HepG2 (cell line): ENCODE data around the gene CUEDC2. TPM values are rescaled to one million over a fixed set of nuclear protein-coding genes. Genes with fewer than 3 reads are reported as not detected.

Experiments used
- ARID5B ChIP-seq: IDR thresholded peaks from 2 replicates; pipeline ENCODE4 v1.4.0; 2020; ENCODE audit warnings: mild to moderate bottlenecking, missing genetic modification reagents
- CSRNP2 ChIP-seq: sonication (generic); formaldehyde crosslinking; conservative IDR thresholded peaks from 2 replicates; pipeline ENCODE4 v1.8.0; 2022; ENCODE audit warnings: low read depth, missing genetic modification reagents
- GATAD2A ChIP-seq: IDR thresholded peaks from 2 replicates; pipeline ENCODE4 v1.6.1; 2016
- HNRNPLL ChIP-seq: fragments of 200-400 bp; formaldehyde crosslinking; IDR thresholded peaks from 2 replicates; pipeline ENCODE4 v1.6.1; 2017; ENCODE audit warnings: mild to moderate bottlenecking, low read depth, low read length; ENCODE audit not compliant: poor library complexity, severe bottlenecking
- KLF15 ChIP-seq: sonication (generic); formaldehyde crosslinking; IDR thresholded peaks from 2 replicates; pipeline ENCODE4 v1.8.1; 2023; ENCODE audit warnings: borderline replicate concordance, mild to moderate bottlenecking, inconsistent platforms, missing genetic modification reagents, mixed read lengths
- MAFF ChIP-seq: IDR thresholded peaks from 2 replicates; pipeline ENCODE4 v1.6.1; 2011; ENCODE audit warnings: low read depth, low read length, improper control_type of control experiment
- MXD1 ChIP-seq: sonication (generic); formaldehyde crosslinking; IDR thresholded peaks from 2 replicates; pipeline ENCODE4 v1.4.0; 2020; ENCODE audit warnings: mild to moderate bottlenecking, missing genetic modification reagents
- NFIB ChIP-seq: sonication (generic); formaldehyde crosslinking; IDR thresholded peaks from 2 replicates; pipeline ENCODE4 v1.9.0; 2021; ENCODE audit warnings: missing genetic modification reagents, mild to moderate bottlenecking, borderline replicate concordance
- SOX5 ChIP-seq: IDR thresholded peaks from 2 replicates; pipeline ENCODE4 v1.6.1; 2016; ENCODE audit warnings: borderline replicate concordance
- SRSF1 ChIP-seq: fragments of 200-400 bp; formaldehyde crosslinking; optimal IDR thresholded peaks from 2 replicates; pipeline ENCODE3; 2017; ENCODE audit warnings: mild to moderate bottlenecking, low read depth, low read length, moderate library complexity
- TFDP2 ChIP-seq: sonication (generic); formaldehyde crosslinking; IDR thresholded peaks from 2 replicates; pipeline ENCODE4 v1.4.0; 2020; ENCODE audit warnings: missing genetic modification reagents
- TOE1 ChIP-seq: sonication (generic); formaldehyde crosslinking; IDR thresholded peaks from 2 replicates; pipeline ENCODE4 v1.4.0; 2020; ENCODE audit warnings: mild to moderate bottlenecking, missing genetic modification reagents
- XRCC5 ChIP-seq: fragments of 200-400 bp; formaldehyde crosslinking; optimal IDR thresholded peaks from 2 replicates; pipeline ENCODE3; 2017; ENCODE audit warnings: mild to moderate bottlenecking, low read length
- ZBTB25 ChIP-seq: IDR thresholded peaks from 2 replicates; pipeline ENCODE4 v1.6.1; 2018; ENCODE audit warnings: missing genetic modification reagents
- ZNF337 ChIP-seq: sonication (generic); formaldehyde crosslinking; IDR thresholded peaks from 2 replicates; pipeline ENCODE4 v1.5.1; 2020; ENCODE audit warnings: missing genetic modification reagents, low read depth, mild to moderate bottlenecking, borderline replicate concordance
- ZNF512B ChIP-seq: sonication (generic); formaldehyde crosslinking; IDR thresholded peaks from 2 replicates; pipeline ENCODE4 v1.5.1; 2020; ENCODE audit warnings: missing genetic modification reagents, mild to moderate bottlenecking, borderline replicate concordance
- ZNF576 ChIP-seq: sonication (generic); formaldehyde crosslinking; IDR thresholded peaks from 2 replicates; pipeline ENCODE4 v1.4.0; 2020; ENCODE audit warnings: mild to moderate bottlenecking, missing genetic modification reagents
- polyA plus RNA-seq, 8 experiments: library from polyadenylated mRNA; depleted of rRNA in 3 of 8; stranded (reverse) in 7 of 8; unstranded in 1 of 8; fragments of >200 nt; fragmentation: Illumina TruSeq in 4 of 8; extraction: Trizol in 4 of 8; gene quantifications; 2 replicates each; pipeline versions ENCODE4 v1.2.1 to v1.2.3, GENCODE V29; 2011 to 2016; ENCODE audit warnings: low read depth in 4 of 8, missing spikeins in 1 of 8, mixed read lengths in 1 of 8; ENCODE audit not compliant: insufficient read depth in 1 of 8
- total RNA-seq, 5 experiments: library from RNA; depleted of rRNA; stranded (reverse); fragments of >200 nt; fragmentation: Illumina TruSeq; extraction: Trizol; gene quantifications; 2 replicates each; pipeline ENCODE4 v1.2.3, GENCODE V29; 2016; ENCODE audit warnings: low read depth in 1 of 5

Gene CUEDC2
- total and polyA plus RNA-seq, 2 of the 13 experiments (the other 11 are each of a cell fraction or from before 2014, with no cell fraction given): 13.1 to 18.4 TPM

GRCh38 chr10:102394079-102394800 is 38.1 kb downstream of the CUEDC2 start (continued):
- TF ChIP-seq KLF15 (CRISPR knock-in tag): no peak
- 0 out of 2 replicates have a peak, but pooled peaks have one; percentile 67 for TF ChIP-seq TFDP2 (CRISPR knock-in tag)
- TF ChIP-seq SOX5 (CRISPR knock-in tag): no peak
- 0 out of 2 replicates have a peak, but pooled peaks have one; percentile 36 for TF ChIP-seq TOE1 (CRISPR knock-in tag)
- TF ChIP-seq SRSF1: peak; percentile 97
- no peak for TF ChIP-seq ZNF512B (CRISPR knock-in tag)
- no peak for TF ChIP-seq MAFF
- peak; percentile 16 for TF ChIP-seq GATAD2A (CRISPR knock-in tag)
- TF ChIP-seq ZNF337: no peak
- no peak for TF ChIP-seq ZNF576 (CRISPR knock-in tag)
- TF ChIP-seq ARID5B (CRISPR knock-in tag): no peak; the same call in 1 of the 2 replicates
- TF ChIP-seq HNRNPLL: peak; percentile 75
- TF ChIP-seq XRCC5: peak; percentile 64
- TF ChIP-seq ZBTB25 (CRISPR knock-in tag): no peak
- no peak for TF ChIP-seq CSRNP2
- no peak for TF ChIP-seq NFIB
- peak; percentile 38; the same call in 1 of the 2 replicates for TF ChIP-seq MXD1 (CRISPR knock-in tag)
